ENCODE results near the gene BCCIP. TPM values are rescaled to one million over a fixed set of nuclear protein-coding genes. Genes with fewer than 3 reads are reported as not detected.

Gene BCCIP
- total and polyA plus RNA-seq, 10 donors, result 30.2 to 61.3 (median 35.4) TPM

GRCh38 chr10:125883211-125883610 lies 59.9 kb downstream of the BCCIP start:
- no peaks in the 10 kb centered on the region for H3K4me1 ChIP-seq
- H3K9me3 ChIP-seq, result peaks cover 0 to 4% (median 0%) of the 10 kb centered on the region in 8 donors
- DNase-seq, result no peak
- intact Hi-C loops (cut with DNase I; ENCODE audit: low total_unique reads), result no loop called here
- TF ChIP-seq POLR2A (IDR thresholded peaks at IDR 0.05), result no peak
- TF ChIP-seq, protein P1, sequence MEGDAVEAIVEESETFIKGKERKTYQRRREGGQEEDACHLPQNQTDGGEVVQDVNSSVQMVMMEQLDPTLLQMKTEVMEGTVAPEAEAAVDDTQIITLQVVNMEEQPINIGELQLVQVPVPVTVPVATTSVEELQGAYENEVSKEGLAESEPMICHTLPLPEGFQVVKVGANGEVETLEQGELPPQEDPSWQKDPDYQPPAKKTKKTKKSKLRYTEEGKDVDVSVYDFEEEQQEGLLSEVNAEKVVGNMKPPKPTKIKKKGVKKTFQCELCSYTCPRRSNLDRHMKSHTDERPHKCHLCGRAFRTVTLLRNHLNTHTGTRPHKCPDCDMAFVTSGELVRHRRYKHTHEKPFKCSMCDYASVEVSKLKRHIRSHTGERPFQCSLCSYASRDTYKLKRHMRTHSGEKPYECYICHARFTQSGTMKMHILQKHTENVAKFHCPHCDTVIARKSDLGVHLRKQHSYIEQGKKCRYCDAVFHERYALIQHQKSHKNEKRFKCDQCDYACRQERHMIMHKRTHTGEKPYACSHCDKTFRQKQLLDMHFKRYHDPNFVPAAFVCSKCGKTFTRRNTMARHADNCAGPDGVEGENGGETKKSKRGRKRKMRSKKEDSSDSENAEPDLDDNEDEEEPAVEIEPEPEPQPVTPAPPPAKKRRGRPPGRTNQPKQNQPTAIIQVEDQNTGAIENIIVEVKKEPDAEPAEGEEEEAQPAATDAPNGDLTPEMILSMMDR (IDR thresholded peaks at IDR 0.05 in 8 of 11, conservative IDR thresholded peaks at IDR 0.05 in 3 of 11), result no peak
- no peak overlapping the region for H3K4me3 ChIP-seq
- H3K27me3 ChIP-seq (replicated peaks in 1 of 7), result no peaks in the 10 kb centered on the region
- H3K27ac ChIP-seq, result no peak overlapping the region
- 59 to 82% (median 82%) methylated on average over 3 of the region's 3 CpGs for WGBS, 5 donors
- H3K36me3 ChIP-seq, result peaks cover 0 to 35% (median 0%) of the 10 kb centered on the region in 6 donors

Small RNA genes lying within 50 kb of the gene (microRNA-seq; reads per million reads assigned to microRNA genes)
- gene MIR4484, result 0 to 0.72 (median 0.28) reads per million in 3 donors

Small RNA genes lying within 50 kb of the gene (small RNA-seq; reads per million reads assigned to genes)
- gene MIR4484 (0 reads per million in 4 donors), gene RF00017 (0 reads per million in 4 donors)

Other genes with a start within 250 kb of the BCCIP start
- gene TEX36, start 140.4 kb upstream of the BCCIP start, total RNA-seq, result not detected
- not detected for gene TEX36, start 140.4 kb upstream of the BCCIP start, polyA plus RNA-seq
- gene EDRF1, start 103.8 kb upstream of the BCCIP start, total RNA-seq, result 10 to 100 TPM; 30.1 to 47.5 (median 36.5) TPM
- gene EDRF1, start 103.8 kb upstream of the BCCIP start, polyA plus RNA-seq, result 10 to 100 TPM; 17.8 to 35.4 (median 24.2) TPM
- gene MMP21, start 47.7 kb upstream of the BCCIP start, total RNA-seq, result under 1 TPM in 5 of 7 donors, not detected in 2; 0.27 to 0.68 (median 0.41) TPM
- under 1 TPM; 0.09 to 0.19 (median 0.12) TPM for gene MMP21, start 47.7 kb upstream of the BCCIP start, polyA plus RNA-seq
- 10 to 100 TPM; 30.3 to 43.8 (median 39.3) TPM for gene UROS, start 288 bp upstream of the BCCIP start, total RNA-seq
- gene UROS, start 288 bp upstream of the BCCIP start, polyA plus RNA-seq, result 10 to 100 TPM; 31.6 to 40.7 (median 37.6) TPM
- 10 to 100 TPM; 18.6 to 27.7 (median 21.6) TPM for gene DHX32, start 57.7 kb downstream of the BCCIP start, total RNA-seq
- gene DHX32, start 57.7 kb downstream of the BCCIP start, polyA plus RNA-seq, result 10 to 100 TPM in 2 of 3 donors, 1 to 10 TPM in 1; 8.6 to 11.3 (median 10.3) TPM
- gene FANK1, start 73.0 kb downstream of the BCCIP start, total RNA-seq, result 1 to 10 TPM in 2 of 7 donors, under 1 TPM in 3, not detected in 2; 0.50 to 1.0 (median 0.94) TPM
- gene FANK1, start 73.0 kb downstream of the BCCIP start, polyA plus RNA-seq, result 1 to 10 TPM in 1 of 3 donors, under 1 TPM in 2; 0.35 to 1.0 (median 0.72) TPM